Effector CD8-positive, alpha-beta T cell (primary cell): ENCODE measurements around the gene TRPM6.

Experiments
- DNase-seq: peaks from one replicate; lab custom pipeline; 2025; lab: John Stamatoyannopoulos, UW

The TRPM6 gene

DNA sequence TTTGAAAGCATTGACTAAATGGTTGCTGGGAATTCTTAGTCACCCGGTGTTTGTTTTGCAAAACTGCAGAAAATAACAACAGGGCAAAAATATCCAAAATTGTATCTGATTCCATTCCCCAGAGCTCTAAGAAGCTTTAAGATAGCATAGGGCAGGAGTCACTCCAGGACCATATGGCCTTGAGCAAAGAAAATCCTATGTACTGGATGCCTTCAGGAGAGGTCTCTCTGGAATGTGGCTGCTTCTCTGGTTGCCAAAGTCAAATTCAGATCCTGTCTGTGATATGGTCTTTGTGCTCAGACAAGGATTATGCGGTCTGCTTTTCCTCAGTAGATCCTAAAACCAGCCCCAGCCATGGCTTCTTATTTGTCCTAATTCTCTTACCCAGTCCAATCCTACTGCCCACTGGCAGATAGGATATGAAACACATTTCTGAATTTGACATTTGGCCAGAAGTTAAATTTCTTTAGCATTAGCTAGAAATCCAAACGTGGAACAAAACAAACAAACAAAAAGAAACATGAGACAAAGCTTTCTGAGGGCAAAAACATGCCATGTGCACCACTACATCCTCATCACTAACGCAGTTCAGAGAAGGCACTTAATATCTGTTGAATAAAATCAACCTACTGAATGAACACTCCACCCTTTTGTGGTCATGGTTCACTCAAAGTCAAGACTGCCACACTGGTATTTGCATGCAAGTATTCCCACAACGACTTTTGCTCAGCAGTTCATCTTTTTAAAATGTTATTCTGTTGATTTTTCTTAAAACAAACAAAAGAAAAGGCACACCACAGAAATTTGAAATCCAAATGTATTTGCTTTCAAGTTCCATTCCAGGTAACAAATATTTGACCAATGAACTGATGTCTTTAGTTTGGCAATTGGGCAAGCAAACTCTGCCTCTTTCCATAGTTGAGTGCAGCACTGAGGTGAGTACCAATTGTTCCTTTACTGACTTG lies 165.7 kb downstream of the TRPM6 start:
- DNase-seq = no peak

DNA sequence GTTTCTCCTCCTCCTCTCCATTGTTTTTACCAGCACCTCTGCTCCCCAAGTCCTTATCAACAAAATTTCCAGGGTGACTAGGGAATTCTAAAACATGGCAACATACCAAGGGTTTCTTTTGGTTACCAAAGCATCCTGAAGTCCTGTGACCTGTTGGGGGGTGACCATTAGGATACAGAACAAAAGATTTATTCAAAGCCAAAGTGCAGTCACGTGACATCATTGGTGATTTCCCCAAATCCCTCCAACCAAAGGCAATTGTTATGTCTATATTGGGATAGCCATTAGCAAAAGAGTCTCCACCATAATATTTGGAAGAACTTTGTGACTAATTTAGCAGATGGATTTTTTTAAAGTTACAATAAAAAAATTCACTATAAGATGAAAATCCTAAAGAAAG lies 168.4 kb downstream of the TRPM6 start:
- no peak for DNase-seq

DNA sequence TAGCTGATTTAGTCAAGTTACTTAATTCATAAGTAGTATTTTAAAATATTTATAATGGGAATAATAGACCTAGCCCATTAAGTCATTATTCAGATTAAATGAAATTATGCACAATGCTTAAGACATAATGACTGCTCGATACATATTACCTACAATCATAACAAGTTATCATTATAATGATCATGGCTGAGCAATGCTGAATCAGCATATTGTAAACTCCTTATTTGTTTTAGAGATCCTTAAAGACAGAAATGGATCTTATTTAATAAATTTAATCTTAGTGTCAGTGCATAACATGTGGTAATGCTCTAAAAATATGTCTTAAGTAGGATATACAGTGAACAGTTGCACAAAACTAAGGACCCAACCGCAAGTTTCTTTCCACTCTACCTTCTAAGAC lies 169.0 kb downstream of the TRPM6 start:
- no peak for DNase-seq

DNA sequence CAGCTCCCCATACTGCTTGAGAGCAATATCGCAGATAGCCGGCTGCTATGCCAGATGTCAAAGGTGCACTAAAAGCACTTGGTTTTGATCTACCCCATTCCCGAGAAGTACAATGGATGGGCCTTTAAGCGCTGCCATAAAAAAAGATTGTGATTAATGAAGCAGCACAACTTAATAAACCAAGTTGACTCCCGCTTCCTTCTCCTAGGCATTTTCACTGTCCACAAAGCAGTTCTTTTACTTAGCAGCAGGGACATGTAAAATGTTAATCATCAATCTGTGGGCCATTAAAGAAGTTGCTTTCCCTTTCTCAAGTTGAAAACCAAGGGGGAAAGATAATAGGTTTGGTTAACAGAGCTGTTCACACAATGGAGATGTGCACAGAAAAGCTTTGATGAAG lies 176.4 kb downstream of the TRPM6 start:
- no peak for DNase-seq

DNA sequence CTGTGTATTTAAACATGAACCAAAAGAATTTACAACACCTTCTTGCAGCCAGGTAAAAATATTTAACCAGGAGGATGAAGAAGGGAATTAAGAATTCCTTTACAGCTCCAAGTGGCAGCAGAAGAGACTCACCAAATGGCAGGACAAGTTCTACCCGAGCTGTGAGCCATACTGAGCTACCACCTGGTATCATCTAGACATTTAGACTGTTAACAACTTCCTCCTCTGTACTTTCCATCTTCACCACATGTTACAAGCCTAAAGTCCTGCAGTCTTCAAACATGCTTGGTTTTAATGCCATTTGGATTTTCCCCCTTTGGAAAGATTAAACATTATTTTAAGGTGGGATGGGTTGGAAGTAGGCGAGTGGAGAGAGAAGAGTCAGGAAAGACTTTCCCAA lies 190.2 kb downstream of the TRPM6 start:
- no peak for DNase-seq

DNA sequence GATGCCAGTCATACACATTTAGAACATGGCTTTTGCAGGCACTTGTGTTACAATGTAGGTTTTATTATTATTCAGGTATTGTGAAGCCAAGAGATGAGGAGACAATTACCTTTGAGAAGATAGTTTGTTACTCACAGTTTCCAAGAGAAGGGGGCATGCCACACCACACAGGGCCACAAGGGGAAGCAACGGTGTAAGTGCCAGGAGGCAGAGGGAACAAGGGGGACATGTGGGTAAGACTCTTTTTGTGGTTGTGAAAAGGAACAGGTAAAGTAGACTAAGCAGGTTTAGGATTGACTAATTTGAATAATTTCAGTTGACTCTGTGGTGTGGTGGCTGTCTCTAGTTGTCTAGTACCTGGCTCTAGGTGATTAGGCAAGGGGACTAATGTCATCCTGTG lies 191.2 kb downstream of the TRPM6 start:
- no peak for DNase-seq

DNA sequence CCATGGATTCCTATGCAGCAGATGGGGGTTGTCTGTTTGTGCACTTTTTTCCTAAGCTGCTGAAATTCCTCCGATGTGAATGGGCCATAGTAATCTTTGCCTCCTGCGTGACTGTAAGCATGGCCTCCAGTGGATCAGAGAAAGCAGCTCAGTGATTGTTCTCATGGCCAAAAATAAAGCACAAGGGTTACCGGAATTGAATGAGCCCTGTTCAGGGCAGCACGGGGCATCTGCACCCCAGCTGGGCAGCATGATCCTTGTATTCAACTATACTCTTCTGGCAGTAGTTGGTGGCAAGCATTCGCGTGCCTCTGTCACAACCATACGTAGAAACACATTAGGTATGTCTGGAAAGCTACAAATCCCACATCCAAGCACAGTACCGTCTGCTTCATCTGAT lies 196.7 kb downstream of the TRPM6 start:
- DNase-seq = no peak

DNA sequence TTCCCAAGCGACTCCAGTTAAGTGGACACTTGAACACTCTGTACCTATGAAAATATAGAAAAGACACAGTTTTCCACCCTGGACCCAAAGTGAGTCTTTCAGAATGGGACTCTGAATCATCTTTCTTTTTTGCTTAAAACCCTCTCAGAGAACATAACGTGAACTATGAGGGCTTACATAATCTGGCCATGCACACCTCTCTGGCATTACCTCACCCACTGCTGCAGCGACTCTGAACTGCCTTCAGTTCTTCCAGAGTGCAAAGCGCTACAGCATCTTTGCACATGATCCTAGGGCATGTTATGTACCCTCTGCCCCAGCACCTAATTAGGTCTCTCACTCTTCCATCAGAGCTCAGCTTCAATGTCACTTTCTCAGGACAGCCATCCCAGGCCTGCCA lies 204.4 kb downstream of the TRPM6 start:
- DNase-seq = no peak

DNA sequence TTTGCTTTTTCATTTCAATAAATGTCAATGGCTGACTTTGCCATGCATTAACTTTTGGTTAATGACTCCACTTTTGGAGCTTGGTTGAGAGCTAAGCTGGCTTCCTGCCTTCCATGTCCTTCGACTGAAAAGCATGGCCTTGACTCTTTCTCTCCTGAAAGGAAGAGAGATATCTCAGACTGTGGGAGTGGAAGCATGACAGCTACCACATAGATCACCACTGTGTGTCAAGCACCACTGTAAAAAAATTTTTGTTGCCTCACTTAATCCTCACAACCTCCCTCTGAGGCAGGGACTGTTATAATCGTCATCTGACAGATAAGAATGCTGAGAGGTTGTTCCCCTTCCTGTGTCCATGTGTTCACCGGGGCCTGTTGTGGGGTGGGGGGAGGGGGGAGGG lies 205.8 kb downstream of the TRPM6 start:
- DNase-seq = no peak

DNA sequence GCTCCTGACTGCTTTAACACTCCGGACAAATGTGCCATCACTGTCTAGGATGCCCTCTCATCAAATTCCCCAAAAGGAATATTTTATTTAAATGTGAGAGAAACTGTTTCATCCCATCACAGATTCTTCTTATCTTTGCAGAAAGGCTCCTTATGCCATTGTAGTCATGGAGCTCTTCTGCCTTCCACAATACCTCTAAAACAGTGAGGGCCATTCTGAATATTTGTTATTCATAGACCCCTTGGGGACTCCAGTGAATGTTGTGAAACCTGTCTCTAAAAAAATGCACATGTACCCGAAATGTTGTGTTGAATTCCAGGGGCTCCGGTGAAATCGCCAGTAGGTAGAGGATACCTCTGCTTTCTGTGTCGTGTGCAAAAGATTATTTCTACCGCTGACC lies 213.6 kb downstream of the TRPM6 start:
- no peak for DNase-seq
